A549 (cell line): ENCODE data around the gene SLC66A3.

Experiments used
- CTCF ChIP-seq: fragments of >200 bp; sonication (Bioruptor Twin); formaldehyde crosslinking; IDR thresholded peaks from 3 replicates; pipeline ENCODE4 v1.5.1; 2016
- EHMT2 ChIP-seq: fragments of 200-600 bp; sonication (generic); IDR thresholded peaks from 2 replicates; pipeline ENCODE4 v1.6.1; 2016; ENCODE audit warnings: antibody characterized with exemption, low read depth, mild to moderate bottlenecking, moderate library complexity
- ELK1 ChIP-seq: fragments of 150-350 bp; IDR thresholded peaks from 2 replicates; pipeline ENCODE4 v1.6.1; 2014; ENCODE audit warnings: low read depth, mild to moderate bottlenecking, low read length
- FOXS1 ChIP-seq: fragments of 250-450 bp; sonication (Bioruptor Pico); IDR thresholded peaks from 2 replicates; pipeline ENCODE4 v1.5.0; 2020; ENCODE audit warnings: mild to moderate bottlenecking, moderate library complexity
- KDM1A ChIP-seq: fragments of 200-600 bp; sonication (generic); IDR thresholded peaks from 2 replicates; pipeline ENCODE4 v1.6.1; 2016; ENCODE audit warnings: low read depth, mild to moderate bottlenecking
- MYC ChIP-seq: IDR thresholded peaks from 2 replicates; pipeline ENCODE4 v1.6.1; 2012; ENCODE audit warnings: mild to moderate bottlenecking, inconsistent platforms, low read length, improper control_type of control experiment, borderline replicate concordance
- NR3C1 ChIP-seq: fragments of >200 bp; sonication (Bioruptor Twin); formaldehyde crosslinking; IDR thresholded peaks from 3 replicates; pipeline ENCODE4 v1.6.1; 2017
- RARB ChIP-seq: fragments of 250-450 bp; sonication (Bioruptor Pico); IDR thresholded peaks from 2 replicates; pipeline ENCODE4 v1.8.0; 2021; ENCODE audit warnings: mild to moderate bottlenecking, moderate library complexity
- REST ChIP-seq: fragments of 200-600 bp; sonication (generic); IDR thresholded peaks from 2 replicates; pipeline ENCODE4 v1.6.1; 2016; ENCODE audit warnings: antibody characterized with exemption, mild to moderate bottlenecking, moderate library complexity

- TF ChIP-seq RARB (CRISPR knock-in tag) (no peak), CTCF (peak; percentile 96), ELK1 (no peak), NR3C1 (no peak), FOXS1 (CRISPR knock-in tag) (no peak), MYC (peak; percentile 44; the same call in 1 of the 2 replicates), REST (no peak), EHMT2 (no peak), KDM1A (no peak)
These were observed 31.2 kb upstream of the SLC66A3 start for GRCh38 chr2:11123856-11124759.
